SK-N-MC (cell line): ENCODE results near the gene TBC1D3B.
"Not testable (repeated sequence)": the region's sequence is repeated elsewhere in the genome, so short reads cannot be mapped to it uniquely, and the experiment has no call there.

Source experiments
- EZH2 ChIP-seq: fragments of 200-600 bp; sonication (generic); IDR thresholded peaks from one replicate; pipeline ENCODE4 v1.6.1; 2017; ENCODE audit warnings: antibody characterized with exemption
- FOXP2 ChIP-seq: optimal IDR thresholded peaks from 2 replicates; pipeline ENCODE3; 2011; ENCODE audit warnings: mild to moderate bottlenecking, moderate library complexity; ENCODE audit not compliant: insufficient read depth; ENCODE audit errors: extremely low read length, control extremely low read depth
- POLR2AphosphoS5 ChIP-seq: IDR thresholded peaks from 2 replicates; pipeline ENCODE4 v1.6.1; 2012; ENCODE audit warnings: mild to moderate bottlenecking, low read depth, low read length, borderline replicate concordance

- not testable (repeated sequence) for TF ChIP-seq EZH2, POLR2AphosphoS5, FOXP2
Measured at GRCh38 chr17:36201506-36201905, 25.1 kb upstream of the TBC1D3B start.
